ENCODE measurements around the gene RAB44. TPM values are rescaled to one million over a fixed set of nuclear protein-coding genes. Genes with fewer than 3 reads are reported as not detected.
"Not testable (repeated sequence)": the region's sequence is repeated elsewhere in the genome, so short reads cannot be mapped to it uniquely, and the experiment has no call there.

The RAB44 gene
- total RNA-seq, 4 donors from 2014 or later: 0.30 to 1.0 (median 0.63) TPM

- H3K27ac ChIP-seq: no peak overlapping the region
- no peaks in the 10 kb centered on the region for H3K4me1 ChIP-seq
- H3K36me3 ChIP-seq: no peaks in the 10 kb centered on the region
- no peak for DNase-seq (ENCODE audit: low spot score in 2 of 2)
- TF ChIP-seq EP300 (IDR thresholded peaks at IDR 0.05) (no peak), CTCF (IDR thresholded peaks at IDR 0.05) (no peak)
- WGBS, 2 donors: 85 to 89% methylated on average over 5 to 11 of the region's 11 CpGs
- no peak overlapping the region for H3K4me3 ChIP-seq
- H3K9me3 ChIP-seq: no peaks in the 10 kb centered on the region
- H3K27me3 ChIP-seq: no peaks in the 10 kb centered on the region
Observed at GRCh38 chr6:36720251-36721141, 22.9 kb downstream of the RAB44 start.

GRCh38 chr6:36721369-36722140 is 23.9 kb downstream of the RAB44 start:
- no peaks in the 10 kb centered on the region for H3K9me3 ChIP-seq
- DNase-seq (ENCODE audit: low spot score in 2 of 2): no peak
- WGBS, 2 donors: 53 to 88% methylated on average over 7 to 10 of the region's 15 CpGs

GRCh38 chr6:36722365-36722764 is 24.7 kb downstream of the RAB44 start:
- Histone ChIP-seq H3K27me3 (no peaks in the 10 kb centered on the region), H3K4me3 (no peak overlapping the region), H3K36me3 (no peaks in the 10 kb centered on the region), H3K9me3 (no peaks in the 10 kb centered on the region), H3K27ac (no peak overlapping the region), H3K4me1 (no peaks in the 10 kb centered on the region)
- 88 to 89% methylated on average over 10 of the region's 10 CpGs for WGBS, 2 donors
- no peak for DNase-seq (ENCODE audit: low spot score in 2 of 2)
- TF ChIP-seq CTCF (IDR thresholded peaks at IDR 0.05): no peak

More at GRCh38 chr6:36721369-36722140, 23.9 kb downstream of the RAB44 start:
- H3K4me1 ChIP-seq: no peaks in the 10 kb centered on the region
- TF ChIP-seq EP300 (IDR thresholded peaks at IDR 0.05): no peak
- no peak for TF ChIP-seq CTCF (IDR thresholded peaks at IDR 0.05)
- TF ChIP-seq POLR2A (IDR thresholded peaks at IDR 0.05): no peak
- no peak overlapping the region for H3K27ac ChIP-seq
- no peaks in the 10 kb centered on the region for H3K27me3 ChIP-seq
- H3K36me3 ChIP-seq: no peaks in the 10 kb centered on the region
- no peak overlapping the region for H3K4me3 ChIP-seq

GRCh38 chr6:36722879-36723278 is 25.3 kb downstream of the RAB44 start:
- H3K27me3 ChIP-seq: no peaks in the 10 kb centered on the region
- no peaks in the 10 kb centered on the region for H3K4me1 ChIP-seq
- 88 to 94% methylated on average over 2 of the region's 2 CpGs for WGBS, 2 donors
- no peak for DNase-seq (ENCODE audit: low spot score in 2 of 2)
- H3K27ac ChIP-seq: no peak overlapping the region
- H3K36me3 ChIP-seq: no peaks in the 10 kb centered on the region
- H3K9me3 ChIP-seq: no peaks in the 10 kb centered on the region
- no peak for TF ChIP-seq POLR2A (IDR thresholded peaks at IDR 0.05)
- no peak for TF ChIP-seq EP300 (IDR thresholded peaks at IDR 0.05)
- no peak for TF ChIP-seq CTCF (IDR thresholded peaks at IDR 0.05)
- no peak overlapping the region for H3K4me3 ChIP-seq

GRCh38 chr6:36723992-36724391 is 26.4 kb downstream of the RAB44 start:
- 91 to 95% methylated on average over 4 of the region's 4 CpGs for WGBS, 2 donors
- not testable (repeated sequence) for H3K27ac ChIP-seq; DNase-seq (ENCODE audit: low spot score in 2 of 2); H3K4me1 ChIP-seq; H3K4me3 ChIP-seq; H3K27me3 ChIP-seq; H3K9me3 ChIP-seq; H3K36me3 ChIP-seq

All from tibial nerve (tissue), 4 donors.